ENCODE data around the gene TMEM245. TPM values are rescaled to one million over a fixed set of nuclear protein-coding genes. Genes with fewer than 3 reads are reported as not detected.
"Not testable (repeated sequence)": the region's sequence is repeated elsewhere in the genome, so short reads cannot be mapped to it uniquely, and the experiment has no call there.

TMEM245 gene
- total and polyA plus RNA-seq, 5 experiments from 2014 or later: 16.3 to 72.4 (median 29.2) TPM

DNA sequence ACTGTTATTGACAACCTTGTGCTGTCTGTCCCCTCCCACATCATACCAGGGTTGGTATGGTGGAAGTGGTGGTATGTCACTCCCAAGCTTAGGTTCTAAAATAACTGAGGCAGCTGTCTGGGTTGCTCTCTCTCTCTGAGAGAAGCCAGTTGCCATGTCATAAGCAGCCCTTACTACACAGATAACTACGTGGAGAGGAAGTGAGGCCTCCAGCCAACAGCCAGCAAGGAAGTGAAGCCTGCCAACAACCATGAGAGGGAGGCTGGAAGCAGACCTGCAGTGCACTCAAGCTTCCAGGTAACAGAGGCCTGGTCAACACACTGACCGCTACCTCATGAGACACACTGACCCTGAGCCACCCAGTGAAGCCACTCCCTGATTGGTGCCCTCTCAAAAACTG lies 125.1 kb downstream of the TMEM245 start:
- peak in 1 of 2 donors; percentile 33 for ATAC-seq
- H3K27ac Mint-ChIP-seq: peak overlapping the region in 1 of 10 donors; percentile 18

DNA sequence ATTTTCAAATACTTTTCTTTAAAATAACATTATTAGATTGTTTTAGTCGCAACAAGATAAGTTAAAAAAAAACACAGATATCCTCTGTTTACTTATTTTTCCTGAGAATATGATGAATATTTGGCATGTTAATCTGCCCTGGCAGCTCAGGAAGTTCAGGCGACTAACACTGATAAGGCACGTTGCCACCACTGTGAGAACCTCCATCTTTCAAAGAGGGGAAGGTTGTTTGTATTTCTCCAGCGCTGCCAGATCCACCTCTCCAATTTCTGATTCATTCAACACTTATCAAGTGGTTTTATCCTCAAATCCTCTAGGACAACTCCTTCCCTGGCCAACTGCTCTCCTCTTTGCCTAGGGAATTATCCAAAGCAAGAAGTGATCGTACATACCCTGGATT lies 128.3 kb downstream of the TMEM245 start:
- Mint-ChIP-seq H3K36me3 (no peaks in the 10 kb centered on the region), H3K27me3 (peaks cover 0 to 4% (median 0%) of the 10 kb centered on the region in 5 donors), H3K27ac (no peak overlapping the region), H3K9me3 (peaks cover 0 to 7% (median 0%) of the 10 kb centered on the region in 9 donors), H3K4me1 (peaks cover 3 to 10% (median 7%) of the 10 kb centered on the region in 4 donors), H3K4me3 (no peak overlapping the region)
- POLR2A ChIA-PET: no interaction called here
- DNase-seq (no peak), ATAC-seq (no peak)

More for the DNA sequence above, 125.1 kb downstream of the TMEM245 start:
- no peak for DNase-seq
- H3K9me3 Mint-ChIP-seq: no peaks in the 10 kb centered on the region
- H3K27me3 Mint-ChIP-seq: peaks cover 0 to 4% (median 0%) of the 10 kb centered on the region in 5 donors
- H3K4me1 Mint-ChIP-seq: peaks cover 3 to 10% (median 7%) of the 10 kb centered on the region in 4 donors
- H3K36me3 Mint-ChIP-seq: no peaks in the 10 kb centered on the region
- H3K4me3 Mint-ChIP-seq: no peak overlapping the region
- POLR2A ChIA-PET: no interaction called here

DNA sequence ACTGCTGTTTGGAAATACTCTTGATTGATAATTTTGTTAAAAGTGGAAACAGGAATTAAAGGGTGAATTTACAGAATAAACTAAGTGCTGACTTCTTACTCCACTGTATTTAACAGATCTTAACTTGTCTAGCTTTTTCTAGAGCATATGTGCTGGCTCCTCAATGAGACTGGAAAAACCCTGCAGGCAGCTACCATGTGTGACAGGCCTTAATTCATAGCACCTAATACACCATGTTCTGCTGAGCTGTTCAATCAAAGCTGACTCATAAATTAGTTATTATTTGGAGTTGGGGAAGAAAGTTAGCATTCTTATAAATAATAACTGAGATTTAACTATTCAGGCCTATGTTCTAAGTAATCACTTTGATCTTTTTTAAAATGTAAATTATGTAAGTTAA lies 135.9 kb downstream of the TMEM245 start:
- Mint-ChIP-seq H3K4me3 (no peak overlapping the region), H3K36me3 (no peaks in the 10 kb centered on the region), H3K27me3 (no peaks in the 10 kb centered on the region), H3K4me1 (no peaks in the 10 kb centered on the region), H3K9me3 (peaks cover 0 to 7% (median 0%) of the 10 kb centered on the region in 9 donors), H3K27ac (no peak overlapping the region)
- POLR2A ChIA-PET: interaction anchor here (0.7 kb wide), 1 partner anchor 95 kb away, joined by 4 read pairs; no protein-coding TSS in a partner anchor
- ATAC-seq: no peak
- DNase-seq: no peak

GRCh38 chr9:108980893-108981292 lies 138.9 kb downstream of the TMEM245 start:
- Mint-ChIP-seq H3K36me3 (no peaks in the 10 kb centered on the region), H3K4me1 (no peaks in the 10 kb centered on the region), H3K4me3 (no peak overlapping the region), H3K27ac (no peak overlapping the region), H3K27me3 (no peaks in the 10 kb centered on the region), H3K9me3 (no peaks in the 10 kb centered on the region)
- DNase-seq (no peak), ATAC-seq (no peak)
- POLR2A ChIA-PET: interaction anchor here (0.6 kb wide), 1 partner anchor 139 kb away, joined by 4 read pairs; the partner anchor contains the start of gene TMEM245

DNA sequence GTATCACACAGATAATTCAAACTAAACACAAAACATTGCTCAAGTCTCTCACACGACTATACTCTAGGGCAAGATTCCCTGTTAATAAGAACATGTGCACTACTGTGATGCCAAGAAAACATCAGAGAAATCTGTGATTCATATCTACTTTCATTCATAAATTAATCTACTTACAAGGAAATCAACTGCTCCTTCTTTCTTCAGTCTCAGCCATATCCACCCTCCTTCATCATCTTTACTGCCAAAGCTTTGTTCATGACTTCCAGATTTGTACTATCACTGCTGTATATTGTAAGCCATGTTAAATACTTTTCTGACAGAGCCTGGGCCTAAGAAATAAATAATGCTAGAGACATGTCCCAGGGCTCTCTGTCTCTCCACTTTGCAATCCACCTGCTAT lies 141.5 kb downstream of the TMEM245 start:
- DNase-seq (no peak), ATAC-seq (no peak)
- Mint-ChIP-seq H3K4me3 (no peak overlapping the region), H3K4me1 (no peaks in the 10 kb centered on the region), H3K27me3 (no peaks in the 10 kb centered on the region), H3K9me3 (no peaks in the 10 kb centered on the region), H3K36me3 (no peaks in the 10 kb centered on the region), H3K27ac (peak overlapping the region in 1 of 10 donors; percentile 12)
- POLR2A ChIA-PET: no interaction called here

GRCh38 chr9:108973895-108974294 lies 145.9 kb downstream of the TMEM245 start:
- no peaks in the 10 kb centered on the region for H3K4me1 Mint-ChIP-seq
- ATAC-seq (no peak), DNase-seq (no peak)
- POLR2A ChIA-PET: no interaction called here
- H3K36me3 Mint-ChIP-seq: peaks cover 0 to 8% (median 5%) of the 10 kb centered on the region in 3 donors
- H3K27me3 Mint-ChIP-seq: no peaks in the 10 kb centered on the region
- H3K9me3 Mint-ChIP-seq: peaks cover 0 to 17% (median 0%) of the 10 kb centered on the region in 9 donors
- H3K4me3 Mint-ChIP-seq: no peak overlapping the region
- no peak overlapping the region for H3K27ac Mint-ChIP-seq

DNA sequence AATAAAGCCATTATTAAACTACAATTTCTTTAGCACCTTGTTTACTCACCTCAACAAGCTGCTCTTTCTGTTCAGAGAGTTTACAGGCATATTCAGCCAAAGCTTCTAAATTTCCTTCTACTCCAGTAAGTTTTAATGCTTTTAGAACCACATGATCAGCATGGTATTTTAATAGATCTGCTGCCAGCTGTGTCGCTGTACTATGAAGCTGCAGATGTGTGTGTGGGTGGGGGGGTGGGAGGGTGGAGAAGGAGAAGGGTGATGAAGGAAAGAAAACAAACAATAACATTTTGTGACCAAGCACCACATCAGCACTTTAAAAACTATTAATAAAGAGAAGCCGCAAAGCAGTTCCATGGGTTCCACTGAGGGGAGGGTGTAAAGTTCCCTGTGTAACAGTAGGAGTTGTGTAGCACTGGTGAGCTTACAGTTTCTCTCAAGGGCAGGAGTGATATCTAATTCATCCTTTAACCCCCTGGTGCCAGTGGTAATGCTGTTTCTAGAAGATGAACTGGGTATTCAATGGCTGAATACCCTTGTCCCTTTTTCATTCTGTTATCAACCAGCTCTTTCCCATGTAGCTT lies 147.0 kb downstream of the TMEM245 start:
- H3K27me3 Mint-ChIP-seq: no peaks in the 10 kb centered on the region
- ATAC-seq: no peak
- H3K4me1 Mint-ChIP-seq: no peaks in the 10 kb centered on the region
- H3K27ac Mint-ChIP-seq: no peak overlapping the region
- peaks cover 0 to 8% (median 5%) of the 10 kb centered on the region in 3 donors for H3K36me3 Mint-ChIP-seq
- peaks cover 0 to 17% (median 0%) of the 10 kb centered on the region in 9 donors for H3K9me3 Mint-ChIP-seq
- no peak for DNase-seq
- no peak overlapping the region for H3K4me3 Mint-ChIP-seq
- POLR2A ChIA-PET: no interaction called here

DNA sequence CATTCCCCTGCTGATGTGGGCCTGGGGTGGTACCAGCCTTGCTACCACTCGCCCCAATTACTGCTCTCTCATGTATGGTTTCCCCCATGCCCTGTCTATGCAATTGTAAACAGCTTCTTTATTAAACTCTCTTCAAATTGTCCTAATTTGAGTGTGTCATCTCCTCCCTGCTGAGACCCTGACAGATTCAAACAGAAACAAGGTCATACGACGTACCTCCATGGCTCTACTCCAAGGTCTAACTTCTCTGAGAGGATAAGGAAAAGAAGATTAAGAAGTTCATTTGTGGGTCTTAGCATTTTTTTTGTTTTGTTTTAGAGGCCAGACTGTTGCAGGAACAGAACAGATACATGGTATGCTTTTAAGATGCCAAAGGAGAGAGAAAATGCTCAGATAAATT lies 147.6 kb downstream of the TMEM245 start:
- no peak for ATAC-seq
- Mint-ChIP-seq H3K4me3 (no peak overlapping the region), H3K27ac (no peak overlapping the region), H3K9me3 (peaks cover 0 to 17% (median 0%) of the 10 kb centered on the region in 9 donors), H3K27me3 (no peaks in the 10 kb centered on the region), H3K4me1 (no peaks in the 10 kb centered on the region), H3K36me3 (peaks cover 0 to 8% (median 5%) of the 10 kb centered on the region in 3 donors)
- POLR2A ChIA-PET: no interaction called here
- DNase-seq: no peak

GRCh38 chr9:108971392-108971791 lies 148.4 kb downstream of the TMEM245 start:
- H3K4me1 Mint-ChIP-seq, DNase-seq, POLR2A ChIA-PET, H3K36me3 Mint-ChIP-seq, H3K4me3 Mint-ChIP-seq, H3K27me3 Mint-ChIP-seq, ATAC-seq: not testable (repeated sequence)
- Mint-ChIP-seq H3K27ac (peak overlapping the region in 1 of 10 donors; percentile 1), H3K9me3 (peaks cover 0 to 17% (median 0%) of the 10 kb centered on the region in 9 donors)

GRCh38 chr9:108967916-108968315 lies 151.8 kb downstream of the TMEM245 start:
- POLR2A ChIA-PET: no interaction called here
- H3K4me3 Mint-ChIP-seq: no peak overlapping the region
- ATAC-seq: no peak
- no peak overlapping the region for H3K27ac Mint-ChIP-seq
- no peaks in the 10 kb centered on the region for H3K4me1 Mint-ChIP-seq
- no peak for DNase-seq
- peaks cover 0 to 8% (median 5%) of the 10 kb centered on the region in 3 donors for H3K36me3 Mint-ChIP-seq
- peaks cover 0 to 17% (median 0%) of the 10 kb centered on the region in 9 donors for H3K9me3 Mint-ChIP-seq
- H3K27me3 Mint-ChIP-seq: no peaks in the 10 kb centered on the region

Small RNAs within 50 kb of the gene (microRNA-seq; reads per million reads assigned to microRNA genes)
- 309 reads per million, percentile 75 among the genes with 10 or more reads in this experiment for gene MIR32 (ENCODE audit: borderline microRNAs expressed)

Other genes with a start within 250 kb of the TMEM245 start
- gene ELP1, start 185.8 kb downstream of the TMEM245 start, total RNA-seq: 10 to 100 TPM; 35.2 to 38.8 TPM
- 10 to 100 TPM; 12.8 to 19.6 (median 12.9) TPM for gene ELP1, start 185.8 kb downstream of the TMEM245 start, polyA plus RNA-seq
- gene ABITRAM, start 185.5 kb downstream of the TMEM245 start, total RNA-seq: 1 to 10 TPM; 9.2 TPM
- 10 to 100 TPM; 13.1 to 14.5 (median 13.9) TPM for gene ABITRAM, start 185.5 kb downstream of the TMEM245 start, polyA plus RNA-seq
- gene CTNNAL1, start 106.4 kb downstream of the TMEM245 start, total RNA-seq: 1 to 10 TPM; 2.3 to 4.4 TPM
- 1 to 10 TPM in 2 of 3 donors, under 1 TPM in 1; 0.15 to 3.7 (median 1.7) TPM for gene CTNNAL1, start 106.4 kb downstream of the TMEM245 start, polyA plus RNA-seq
- gene FRRS1L, start 47.3 kb upstream of the TMEM245 start, total RNA-seq: not detected
- gene FRRS1L, start 47.3 kb upstream of the TMEM245 start, polyA plus RNA-seq: not detected
- not detected for gene EPB41L4B, start 201.1 kb upstream of the TMEM245 start, total RNA-seq
- not detected for gene EPB41L4B, start 201.1 kb upstream of the TMEM245 start, polyA plus RNA-seq

All from naive thymus-derived CD8-positive, alpha-beta T cell (primary cell).